Dermis blood vessel endothelial cell (primary cell): ENCODE results near the gene DBNL. TPM values are rescaled to one million over a fixed set of nuclear protein-coding genes. Genes with fewer than 3 reads are reported as not detected.

Experiments
- DNase-seq: peaks from one replicate; pipeline ENCODE4 v3.0.0; 2010
- total RNA-seq: library from RNA; depleted of rRNA; stranded (reverse); fragments of >200 nt; gene quantifications from 2 replicates; pipeline ENCODE4 v1.2.3, GENCODE V29; 2014

DBNL gene
- total RNA-seq, 1 donor from 2014 or later = 153 TPM

DNA sequence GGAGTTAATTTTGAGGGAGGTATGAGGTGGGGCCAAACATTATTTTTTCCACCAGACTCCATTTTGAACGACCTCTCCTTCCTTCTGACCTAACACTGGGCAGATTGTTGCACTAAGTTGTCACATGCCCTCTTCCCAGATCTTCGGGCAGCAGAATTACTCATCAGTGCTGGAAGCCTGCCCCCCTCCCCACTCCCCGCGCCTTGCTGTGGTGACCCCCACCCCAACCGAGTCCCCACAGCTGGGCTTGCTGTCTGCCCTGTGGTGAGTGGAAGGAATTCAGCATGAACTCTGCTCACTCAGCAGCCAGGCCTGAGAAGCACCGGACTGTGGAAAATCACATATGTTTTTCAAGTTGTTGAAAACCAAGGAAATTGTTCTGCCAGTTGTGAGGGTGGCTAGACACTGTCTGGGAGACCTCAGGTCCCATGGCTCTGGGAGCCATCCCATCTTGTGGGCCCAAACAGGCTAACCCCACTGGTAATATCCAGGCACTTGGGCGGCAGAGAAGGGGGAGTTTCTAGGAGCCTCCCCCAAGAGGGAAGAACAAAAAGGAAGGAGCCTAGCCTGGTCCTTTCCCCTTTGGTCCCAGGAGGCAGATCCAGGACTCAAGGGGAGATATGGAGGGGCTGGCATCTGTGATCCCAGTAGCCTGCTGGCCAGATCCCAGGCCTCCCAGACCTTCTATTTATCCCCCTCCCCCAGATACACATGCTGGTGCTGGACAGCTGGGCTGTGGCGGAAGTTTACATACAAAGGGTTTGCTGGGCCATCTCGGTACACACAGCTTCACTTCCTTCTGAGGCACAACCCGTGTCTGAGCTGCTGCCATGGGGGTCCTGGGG is 56.2 kb downstream of the DBNL start:
- DNase-seq = no peak

GRCh38 chr7:44101303-44101965 is 56.9 kb downstream of the DBNL start:
- DNase-seq = no peak

- DNase-seq = no peak
Measured at GRCh38 chr7:44101966-44102845, 57.7 kb downstream of the DBNL start.

DNA sequence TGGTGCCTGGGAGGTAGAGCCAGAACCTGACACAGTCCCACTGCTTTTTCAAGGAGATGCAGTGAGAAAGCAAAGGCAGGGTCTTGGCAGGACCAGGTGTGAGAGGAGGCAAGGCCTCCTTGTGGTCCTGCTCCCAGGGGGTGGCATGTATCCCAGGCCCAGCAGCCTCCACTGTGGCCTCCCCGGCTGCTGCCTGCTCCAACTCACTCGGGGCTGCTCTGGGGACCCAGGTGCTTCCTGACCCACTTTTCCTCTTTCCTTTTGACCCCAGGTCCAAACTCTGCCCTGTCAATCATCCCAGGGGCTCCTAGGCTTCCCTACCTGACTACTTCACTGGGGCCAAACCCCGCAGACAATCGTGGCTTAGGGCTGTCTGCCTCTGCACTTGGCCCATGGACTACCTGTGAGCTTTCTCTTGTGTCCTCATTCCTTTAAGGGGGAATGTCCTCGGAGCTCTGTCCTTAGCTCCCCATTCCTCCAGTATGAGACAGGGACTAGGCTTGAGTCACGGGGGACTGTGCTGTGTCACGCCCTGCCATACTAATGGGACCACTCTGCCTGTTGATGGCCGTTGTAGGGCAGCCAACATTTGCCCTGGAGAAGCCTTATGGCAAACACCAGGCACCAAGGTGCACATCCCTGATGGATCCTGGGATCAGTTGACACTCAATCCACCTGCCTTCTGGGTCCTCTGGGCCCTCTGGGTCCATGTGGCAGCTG is 58.5 kb downstream of the DBNL start:
- no peak for DNase-seq

DNA sequence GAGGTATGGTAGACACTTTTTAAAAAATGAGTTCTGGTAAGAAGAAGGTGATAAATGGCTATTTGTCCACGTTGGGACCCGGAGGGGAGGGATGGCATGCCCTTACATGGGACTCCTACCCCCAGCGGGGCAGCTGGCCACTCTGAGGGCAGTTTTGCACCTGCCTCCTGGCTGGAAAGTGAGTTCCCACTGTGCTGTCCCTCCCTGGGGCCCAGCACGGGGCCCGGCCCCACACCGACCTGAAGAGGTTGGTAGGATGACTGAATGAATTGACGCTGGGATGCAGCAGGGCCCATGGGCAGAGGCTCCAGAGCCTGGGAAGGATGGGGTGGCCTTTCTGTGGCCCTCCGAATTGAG is 59.0 kb downstream of the DBNL start:
- DNase-seq = no peak

- DNase-seq = peak; percentile 56
Measured at GRCh38 chr7:44103923-44104859, 59.7 kb downstream of the DBNL start, which contains the start of gene AEBP1. TSS of gene AEBP1 (plus strand) at chr7:44104345. CDS start at chr7:44104666, 321 bp downstream.

DNA sequence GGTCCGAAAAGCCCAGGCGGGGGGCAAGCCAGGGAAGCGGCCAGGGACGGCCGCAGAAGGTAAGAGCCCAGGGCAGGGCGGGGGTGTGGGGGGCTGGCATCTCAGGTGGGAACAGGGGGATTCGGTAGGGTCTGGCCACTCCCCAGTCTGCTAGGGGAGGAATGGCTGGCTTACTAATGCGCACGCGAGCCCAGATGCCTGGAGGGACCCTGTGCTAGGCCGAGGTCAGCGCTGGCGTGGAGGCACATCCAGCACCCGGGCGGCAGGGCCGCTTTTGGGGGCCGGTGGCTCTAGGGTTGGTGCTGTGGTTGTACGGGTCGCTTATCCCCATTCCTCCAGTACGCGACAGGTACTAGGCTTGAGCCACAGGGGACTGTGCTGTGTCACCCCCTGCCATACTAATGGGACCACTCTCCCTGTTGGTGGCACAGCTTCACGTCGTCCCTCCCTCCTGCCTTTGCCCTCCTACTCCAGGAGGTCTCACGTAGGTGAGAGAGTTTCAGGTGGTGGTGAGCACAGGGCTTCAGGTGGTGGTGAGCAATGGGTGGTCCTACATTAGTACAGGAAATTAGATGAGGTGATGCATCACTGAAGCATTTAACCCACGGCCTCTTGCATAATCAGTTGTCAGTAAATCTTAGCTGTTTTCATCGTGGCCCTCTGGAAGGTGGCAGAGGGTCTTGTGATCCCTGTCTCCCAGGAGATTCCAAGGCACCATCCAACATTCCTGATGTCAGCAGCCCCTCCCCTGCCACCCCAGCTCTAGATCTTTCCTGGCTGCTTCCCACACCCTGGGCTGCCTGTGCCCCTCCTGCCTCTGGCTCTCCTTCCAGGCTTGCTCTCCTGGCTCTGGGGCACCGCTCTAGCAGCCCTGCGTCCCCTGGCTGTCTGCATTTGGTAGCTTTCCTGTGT is 60.6 kb downstream of the DBNL start:
- peak; percentile 27 for DNase-seq

DNA sequence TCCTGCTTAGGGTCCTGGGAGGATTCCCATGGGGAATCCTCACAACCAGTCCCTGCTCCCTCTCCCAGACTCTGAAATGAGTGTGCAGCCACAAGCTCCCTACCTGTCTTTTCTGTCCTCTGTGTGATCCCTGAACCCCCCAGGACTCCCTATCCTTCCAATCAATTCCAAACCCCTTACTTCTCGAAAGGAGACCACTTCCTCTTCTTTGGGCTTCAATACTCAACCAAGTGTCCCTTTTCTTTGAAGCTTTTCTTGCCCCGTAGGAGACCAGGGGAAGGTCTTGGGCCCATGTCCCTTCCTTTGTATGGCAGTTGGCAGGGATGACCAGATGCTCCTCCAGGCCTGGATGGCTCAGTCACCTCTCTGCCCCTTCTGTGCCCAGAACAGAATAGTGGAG is 61.3 kb downstream of the DBNL start:
- no peak for DNase-seq

DNA sequence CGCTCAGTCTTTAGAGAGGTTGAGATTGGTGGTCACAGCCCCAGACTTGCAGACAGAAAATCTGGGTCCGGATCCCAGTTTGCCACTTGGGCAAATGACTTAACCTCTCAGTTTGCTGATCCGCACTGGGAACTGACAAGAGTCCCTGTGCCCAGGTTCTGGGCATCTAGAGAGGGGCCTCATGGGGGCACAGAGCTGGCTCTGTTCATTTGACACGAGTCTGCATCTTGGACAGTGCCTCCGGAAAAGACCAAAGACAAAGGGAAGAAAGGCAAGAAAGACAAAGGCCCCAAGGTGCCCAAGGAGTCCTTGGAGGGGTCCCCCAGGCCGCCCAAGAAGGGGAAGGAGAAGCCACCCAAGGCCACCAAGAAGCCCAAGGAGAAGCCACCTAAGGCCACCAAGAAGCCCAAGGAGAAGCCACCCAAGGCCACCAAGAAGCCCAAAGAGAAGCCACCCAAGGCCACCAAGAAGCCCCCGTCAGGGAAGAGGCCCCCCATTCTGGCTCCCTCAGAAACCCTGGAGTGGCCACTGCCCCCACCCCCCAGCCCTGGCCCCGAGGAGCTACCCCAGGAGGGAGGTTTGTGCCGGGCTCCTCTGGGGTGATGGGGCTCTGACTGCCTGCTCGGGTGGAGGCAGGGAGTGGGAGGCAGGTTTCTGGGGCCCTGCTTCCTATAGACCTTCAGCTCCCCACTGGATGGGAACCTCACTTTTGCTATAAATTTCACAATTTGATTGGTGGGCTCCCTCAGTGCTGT is 62.0 kb downstream of the DBNL start:
- no peak for DNase-seq

GRCh38 chr7:44107116-44107960 is 62.8 kb downstream of the DBNL start:
- no peak for DNase-seq

GRCh38 chr7:44107961-44108767 is 63.7 kb downstream of the DBNL start:
- no peak for DNase-seq

DNA sequence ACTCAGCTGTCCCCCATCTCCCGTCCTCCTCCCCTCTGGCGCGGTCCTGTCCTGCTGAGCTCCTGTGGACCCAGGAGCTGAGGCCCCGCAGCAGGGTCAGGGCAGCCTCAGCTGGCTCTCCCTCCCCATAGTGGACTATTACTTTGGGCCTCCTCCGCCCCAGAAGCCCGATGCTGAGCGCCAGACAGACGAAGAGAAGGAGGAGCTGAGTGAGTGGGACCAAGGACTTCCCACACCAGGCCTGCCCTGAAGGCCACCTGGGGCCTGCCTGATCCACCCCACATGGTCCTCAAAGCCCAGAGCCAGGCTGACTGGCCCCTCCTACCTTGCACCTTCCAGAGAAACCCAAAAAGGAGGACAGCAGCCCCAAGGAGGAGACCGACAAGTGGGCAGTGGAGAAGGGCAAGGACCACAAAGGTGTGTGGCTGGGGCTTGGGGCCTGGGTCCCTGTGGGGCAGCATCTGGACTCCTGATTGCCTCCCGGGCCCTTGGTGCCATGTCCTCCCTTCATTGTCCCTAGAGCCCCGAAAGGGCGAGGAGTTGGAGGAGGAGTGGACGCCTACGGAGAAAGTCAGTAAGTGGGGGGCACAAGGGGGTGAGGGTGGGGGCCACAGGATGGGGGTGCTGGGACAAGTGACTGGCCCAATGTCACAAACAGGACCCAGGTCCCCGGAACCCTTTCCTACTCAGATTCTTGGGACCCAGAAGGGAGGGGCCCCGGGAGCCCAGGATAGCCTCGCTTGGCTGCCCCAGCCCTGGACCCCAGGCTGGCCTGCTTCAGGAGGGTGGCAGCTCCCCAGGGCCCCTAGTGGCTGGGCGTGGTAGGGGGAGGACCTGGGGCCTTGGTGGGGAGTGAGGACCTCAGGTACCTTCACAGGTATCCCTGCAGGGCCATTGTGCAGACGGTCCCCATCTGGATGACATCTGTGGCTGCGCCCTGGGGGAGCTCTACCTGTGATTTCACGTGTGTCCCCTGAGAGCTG is 64.6 kb downstream of the DBNL start:
- DNase-seq = no peak

DNA sequence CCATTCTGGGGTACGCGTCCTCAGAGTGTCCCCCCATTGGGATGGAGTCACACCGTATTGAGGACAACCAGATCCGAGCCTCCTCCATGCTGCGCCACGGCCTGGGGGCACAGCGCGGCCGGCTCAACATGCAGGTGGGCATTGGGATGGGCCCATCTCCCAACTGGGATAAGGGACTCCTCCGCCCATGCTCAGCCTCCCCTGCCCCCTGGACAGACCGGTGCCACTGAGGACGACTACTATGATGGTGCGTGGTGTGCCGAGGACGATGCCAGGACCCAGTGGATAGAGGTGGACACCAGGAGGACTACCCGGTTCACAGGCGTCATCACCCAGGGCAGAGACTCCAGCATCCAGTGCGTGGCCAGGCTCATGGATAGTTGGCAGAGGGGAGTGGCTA is 65.5 kb downstream of the DBNL start:
- no peak for DNase-seq

DNA sequence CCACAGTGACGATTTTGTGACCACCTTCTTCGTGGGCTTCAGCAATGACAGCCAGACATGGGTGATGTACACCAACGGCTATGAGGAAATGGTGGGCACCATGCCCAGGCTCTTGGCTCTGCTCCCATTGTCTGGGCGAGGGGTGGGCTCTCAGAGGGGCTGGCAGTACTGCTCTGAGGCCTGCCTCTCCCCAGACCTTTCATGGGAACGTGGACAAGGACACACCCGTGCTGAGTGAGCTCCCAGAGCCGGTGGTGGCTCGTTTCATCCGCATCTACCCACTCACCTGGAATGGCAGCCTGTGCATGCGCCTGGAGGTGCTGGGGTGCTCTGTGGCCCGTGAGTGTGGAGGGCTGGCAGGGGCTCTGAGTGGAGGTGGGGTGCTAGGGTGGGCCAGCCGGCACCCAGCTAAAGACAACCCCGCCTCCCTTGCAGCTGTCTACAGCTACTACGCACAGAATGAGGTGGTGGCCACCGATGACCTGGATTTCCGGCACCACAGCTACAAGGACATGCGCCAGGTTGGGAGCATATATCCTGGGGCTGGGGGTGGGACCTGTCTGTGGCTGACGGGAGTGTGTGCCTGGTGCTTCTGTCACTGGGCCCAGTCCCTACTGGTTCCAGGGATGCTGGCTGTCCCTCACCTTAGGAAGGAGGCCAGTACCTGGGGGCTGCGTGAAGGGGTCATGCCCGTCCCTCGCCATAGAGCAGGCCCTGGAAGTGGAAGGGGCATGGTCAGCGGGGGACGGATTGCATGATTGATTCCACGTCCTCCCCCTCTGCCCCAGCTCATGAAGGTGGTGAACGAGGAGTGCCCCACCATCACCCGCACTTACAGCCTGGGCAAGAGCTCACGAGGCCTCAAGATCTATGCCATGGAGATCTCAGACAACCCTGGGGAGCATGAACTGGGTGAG is 66.5 kb downstream of the DBNL start:
- DNase-seq = no peak
